HepG2 (cell line): ENCODE measurements around the gene AANAT. TPM values are rescaled to one million over a fixed set of nuclear protein-coding genes. Genes with fewer than 3 reads are reported as not detected.

Experiments
- ELF3 ChIP-seq: IDR thresholded peaks from 2 replicates; pipeline ENCODE4 v1.6.1; 2016; ENCODE audit warnings: missing genetic modification reagents, missing compliant biosample characterization
- NCOA2 ChIP-seq: sonication (generic); formaldehyde crosslinking; IDR thresholded peaks from 2 replicates; pipeline ENCODE4 v1.8.0; 2022; ENCODE audit warnings: inconsistent platforms
- POLR2G ChIP-seq: fragments of 200-400 bp; formaldehyde crosslinking; IDR thresholded peaks from 2 replicates; pipeline ENCODE4 v1.6.1; 2018; ENCODE audit warnings: mild to moderate bottlenecking, low read depth, low read length, moderate library complexity
- SIN3B ChIP-seq: fragments of 150-350 bp; IDR thresholded peaks from 2 replicates; pipeline ENCODE4 v1.6.1; 2014; ENCODE audit warnings: low read length
- TBX2 ChIP-seq: sonication (generic); formaldehyde crosslinking; IDR thresholded peaks from 2 replicates; pipeline ENCODE4 v1.5.0; 2020; ENCODE audit warnings: missing genetic modification reagents, mild to moderate bottlenecking, borderline replicate concordance
- ZNF296 ChIP-seq: sonication (generic); formaldehyde crosslinking; conservative IDR thresholded peaks from 2 replicates; pipeline ENCODE4 v1.5.0; 2020; ENCODE audit warnings: mild to moderate bottlenecking, missing genetic modification reagents
- ZNF558 ChIP-seq: sonication (generic); formaldehyde crosslinking; IDR thresholded peaks from 2 replicates; pipeline ENCODE4 v1.9.0; 2022; ENCODE audit warnings: mild to moderate bottlenecking, missing genetic modification reagents, borderline replicate concordance
- ZNF788 ChIP-seq: sonication (generic); formaldehyde crosslinking; IDR thresholded peaks from 2 replicates; pipeline ENCODE4 v1.5.0; 2020; ENCODE audit warnings: mild to moderate bottlenecking, missing genetic modification reagents, borderline replicate concordance
- polyA plus RNA-seq, 8 experiments: library from polyadenylated mRNA; depleted of rRNA in 3 of 8; stranded (reverse) in 7 of 8; unstranded in 1 of 8; fragments of >200 nt; fragmentation: Illumina TruSeq in 4 of 8; extraction: Trizol in 4 of 8; gene quantifications; 2 replicates each; pipeline versions ENCODE4 v1.2.1 to v1.2.3, GENCODE V29; 2011 to 2016; ENCODE audit warnings: low read depth in 4 of 8, missing spikeins in 1 of 8, mixed read lengths in 1 of 8; ENCODE audit not compliant: insufficient read depth in 1 of 8
- total RNA-seq, 5 experiments: library from RNA; depleted of rRNA; stranded (reverse); fragments of >200 nt; fragmentation: Illumina TruSeq; extraction: Trizol; gene quantifications; 2 replicates each; pipeline ENCODE4 v1.2.3, GENCODE V29; 2016; ENCODE audit warnings: low read depth in 1 of 5
- TF ChIP-seq, protein P1 (sequence below): sonication (generic); formaldehyde crosslinking; IDR thresholded peaks from 2 replicates; pipeline ENCODE4 v1.4.0; 2020; ENCODE audit warnings: missing genetic modification reagents, mild to moderate bottlenecking, borderline replicate concordance
- TF ChIP-seq, protein P2 (sequence below): sonication (generic); formaldehyde crosslinking; IDR thresholded peaks from 2 replicates; pipeline ENCODE4 v1.9.0; 2022; ENCODE audit warnings: low read depth, missing genetic modification reagents
- TF ChIP-seq, protein P3 (sequence below): sonication (generic); formaldehyde crosslinking; IDR thresholded peaks from 2 replicates; pipeline ENCODE4 v1.4.0; 2020; ENCODE audit warnings: missing genetic modification reagents
- TF ChIP-seq, protein P4 (sequence below), 2 experiments: IDR thresholded peaks; 2 replicates each; pipeline ENCODE4 v1.6.1; 2011 to 2012; ENCODE audit warnings: low read length in 2 of 2, borderline replicate concordance in 1 of 2, low read depth in 1 of 2, mild to moderate bottlenecking in 1 of 2, moderate library complexity in 1 of 2
- TF ChIP-seq, protein P5 (sequence below): sonication (generic); formaldehyde crosslinking; IDR thresholded peaks from 2 replicates; pipeline ENCODE4 v1.4.0; 2020; ENCODE audit warnings: mild to moderate bottlenecking, missing genetic modification reagents

The AANAT gene
- total and polyA plus RNA-seq, 2 of the 13 experiments (the other 11 are each of a cell fraction or from before 2014, with no cell fraction given) = 0.07 TPM; not detected in 1

DNA sequence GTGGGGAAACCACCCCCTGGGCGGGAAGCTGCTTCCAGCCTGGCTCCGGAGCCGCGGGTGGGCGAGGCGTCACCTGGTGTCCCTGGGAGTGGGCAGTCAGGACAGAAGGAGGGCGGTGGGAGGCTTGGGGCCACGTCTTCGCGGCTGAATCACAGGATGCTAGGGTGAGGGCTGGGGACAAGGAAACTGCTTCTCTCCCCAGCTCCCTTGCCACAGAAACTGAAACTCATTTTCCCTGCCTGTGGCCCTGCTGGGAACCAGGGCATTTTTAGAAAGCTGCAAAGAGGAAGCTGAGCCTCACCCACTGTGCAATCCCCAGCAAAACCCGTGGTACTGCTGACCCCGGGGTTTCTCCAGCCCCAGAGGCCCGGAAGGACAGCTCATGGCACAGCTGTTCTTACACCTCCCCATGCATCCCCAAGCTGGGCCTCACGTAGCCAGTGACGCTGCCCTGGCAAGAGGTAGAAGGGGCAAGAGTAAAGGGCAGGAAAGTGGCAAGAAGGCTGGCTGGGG is 25.6 kb downstream of the AANAT start (continued):
- TF ChIP-seq ZNF788 (no peak), ZNF558 (CRISPR knock-in tag) (no peak), POLR2G (peak; percentile 13), SIN3B (no peak), NCOA2 (CRISPR knock-in tag) (0 out of 2 replicates have a peak, but pooled peaks have one; percentile 17), ELF3 (CRISPR knock-in tag) (no peak), ZNF296 (CRISPR knock-in tag) (0 out of 2 replicates have a peak, but pooled peaks have one; percentile 38), TBX2 (CRISPR knock-in tag) (0 out of 2 replicates have a peak, but pooled peaks have one; percentile 20)
- TF ChIP-seq, protein P1, sequence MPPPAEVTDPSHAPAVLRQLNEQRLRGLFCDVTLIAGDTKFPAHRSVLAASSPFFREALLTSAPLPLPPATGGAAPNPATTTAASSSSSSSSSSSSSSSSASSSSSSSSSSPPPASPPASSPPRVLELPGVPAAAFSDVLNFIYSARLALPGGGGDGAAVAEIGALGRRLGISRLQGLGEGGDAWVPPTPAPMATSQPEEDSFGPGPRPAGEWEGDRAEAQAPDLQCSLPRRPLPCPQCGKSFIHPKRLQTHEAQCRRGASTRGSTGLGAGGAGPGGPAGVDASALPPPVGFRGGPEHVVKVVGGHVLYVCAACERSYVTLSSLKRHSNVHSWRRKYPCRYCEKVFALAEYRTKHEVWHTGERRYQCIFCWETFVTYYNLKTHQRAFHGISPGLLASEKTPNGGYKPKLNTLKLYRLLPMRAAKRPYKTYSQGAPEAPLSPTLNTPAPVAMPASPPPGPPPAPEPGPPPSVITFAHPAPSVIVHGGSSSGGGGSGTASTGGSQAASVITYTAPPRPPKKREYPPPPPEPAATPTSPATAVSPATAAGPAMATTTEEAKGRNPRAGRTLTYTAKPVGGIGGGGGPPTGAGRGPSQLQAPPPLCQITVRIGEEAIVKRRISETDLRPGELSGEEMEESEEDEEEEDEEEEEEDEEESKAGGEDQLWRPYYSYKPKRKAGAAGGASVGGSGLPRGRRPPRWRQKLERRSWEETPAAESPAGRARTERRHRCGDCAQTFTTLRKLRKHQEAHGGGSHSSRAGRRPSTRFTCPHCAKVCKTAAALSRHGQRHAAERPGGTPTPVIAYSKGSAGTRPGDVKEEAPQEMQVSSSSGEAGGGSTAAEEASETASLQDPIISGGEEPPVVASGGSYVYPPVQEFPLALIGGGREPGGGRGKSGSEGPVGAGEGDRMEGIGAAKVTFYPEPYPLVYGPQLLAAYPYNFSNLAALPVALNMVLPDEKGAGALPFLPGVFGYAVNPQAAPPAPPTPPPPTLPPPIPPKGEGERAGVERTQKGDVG (CRISPR knock-in tag) = no peak
- TF ChIP-seq, protein P2, sequence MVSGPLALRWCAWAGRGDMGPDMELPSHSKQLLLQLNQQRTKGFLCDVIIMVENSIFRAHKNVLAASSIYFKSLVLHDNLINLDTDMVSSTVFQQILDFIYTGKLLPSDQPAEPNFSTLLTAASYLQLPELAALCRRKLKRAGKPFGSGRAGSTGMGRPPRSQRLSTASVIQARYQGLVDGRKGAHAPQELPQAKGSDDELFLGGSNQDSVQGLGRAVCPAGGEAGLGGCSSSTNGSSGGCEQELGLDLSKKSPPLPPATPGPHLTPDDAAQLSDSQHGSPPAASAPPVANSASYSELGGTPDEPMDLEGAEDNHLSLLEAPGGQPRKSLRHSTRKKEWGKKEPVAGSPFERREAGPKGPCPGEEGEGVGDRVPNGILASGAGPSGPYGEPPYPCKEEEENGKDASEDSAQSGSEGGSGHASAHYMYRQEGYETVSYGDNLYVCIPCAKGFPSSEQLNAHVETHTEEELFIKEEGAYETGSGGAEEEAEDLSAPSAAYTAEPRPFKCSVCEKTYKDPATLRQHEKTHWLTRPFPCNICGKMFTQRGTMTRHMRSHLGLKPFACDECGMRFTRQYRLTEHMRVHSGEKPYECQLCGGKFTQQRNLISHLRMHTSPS = peak; percentile 93
- TF ChIP-seq, protein P3, sequence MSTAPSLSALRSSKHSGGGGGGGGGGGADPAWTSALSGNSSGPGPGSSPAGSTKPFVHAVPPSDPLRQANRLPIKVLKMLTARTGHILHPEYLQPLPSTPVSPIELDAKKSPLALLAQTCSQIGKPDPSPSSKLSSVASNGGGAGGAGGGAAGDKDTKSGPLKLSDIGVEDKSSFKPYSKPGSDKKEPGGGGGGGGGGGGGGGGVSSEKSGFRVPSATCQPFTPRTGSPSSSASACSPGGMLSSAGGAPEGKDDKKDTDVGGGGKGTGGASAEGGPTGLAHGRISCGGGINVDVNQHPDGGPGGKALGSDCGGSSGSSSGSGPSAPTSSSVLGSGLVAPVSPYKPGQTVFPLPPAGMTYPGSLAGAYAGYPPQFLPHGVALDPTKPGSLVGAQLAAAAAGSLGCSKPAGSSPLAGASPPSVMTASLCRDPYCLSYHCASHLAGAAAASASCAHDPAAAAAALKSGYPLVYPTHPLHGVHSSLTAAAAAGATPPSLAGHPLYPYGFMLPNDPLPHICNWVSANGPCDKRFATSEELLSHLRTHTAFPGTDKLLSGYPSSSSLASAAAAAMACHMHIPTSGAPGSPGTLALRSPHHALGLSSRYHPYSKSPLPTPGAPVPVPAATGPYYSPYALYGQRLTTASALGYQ (CRISPR knock-in tag) = no peak
- TF ChIP-seq, protein P4, sequence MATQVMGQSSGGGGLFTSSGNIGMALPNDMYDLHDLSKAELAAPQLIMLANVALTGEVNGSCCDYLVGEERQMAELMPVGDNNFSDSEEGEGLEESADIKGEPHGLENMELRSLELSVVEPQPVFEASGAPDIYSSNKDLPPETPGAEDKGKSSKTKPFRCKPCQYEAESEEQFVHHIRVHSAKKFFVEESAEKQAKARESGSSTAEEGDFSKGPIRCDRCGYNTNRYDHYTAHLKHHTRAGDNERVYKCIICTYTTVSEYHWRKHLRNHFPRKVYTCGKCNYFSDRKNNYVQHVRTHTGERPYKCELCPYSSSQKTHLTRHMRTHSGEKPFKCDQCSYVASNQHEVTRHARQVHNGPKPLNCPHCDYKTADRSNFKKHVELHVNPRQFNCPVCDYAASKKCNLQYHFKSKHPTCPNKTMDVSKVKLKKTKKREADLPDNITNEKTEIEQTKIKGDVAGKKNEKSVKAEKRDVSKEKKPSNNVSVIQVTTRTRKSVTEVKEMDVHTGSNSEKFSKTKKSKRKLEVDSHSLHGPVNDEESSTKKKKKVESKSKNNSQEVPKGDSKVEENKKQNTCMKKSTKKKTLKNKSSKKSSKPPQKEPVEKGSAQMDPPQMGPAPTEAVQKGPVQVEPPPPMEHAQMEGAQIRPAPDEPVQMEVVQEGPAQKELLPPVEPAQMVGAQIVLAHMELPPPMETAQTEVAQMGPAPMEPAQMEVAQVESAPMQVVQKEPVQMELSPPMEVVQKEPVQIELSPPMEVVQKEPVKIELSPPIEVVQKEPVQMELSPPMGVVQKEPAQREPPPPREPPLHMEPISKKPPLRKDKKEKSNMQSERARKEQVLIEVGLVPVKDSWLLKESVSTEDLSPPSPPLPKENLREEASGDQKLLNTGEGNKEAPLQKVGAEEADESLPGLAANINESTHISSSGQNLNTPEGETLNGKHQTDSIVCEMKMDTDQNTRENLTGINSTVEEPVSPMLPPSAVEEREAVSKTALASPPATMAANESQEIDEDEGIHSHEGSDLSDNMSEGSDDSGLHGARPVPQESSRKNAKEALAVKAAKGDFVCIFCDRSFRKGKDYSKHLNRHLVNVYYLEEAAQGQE (IDR thresholded peaks at IDR 0.05; ENCODE audit: borderline replicate concordance in 1 of 2, low read depth in 1 of 2, low read length in 2 of 2) = 0 out of 4 replicates have a peak, but pooled peaks of 1 of the 2 experiments have one; percentile 9
- TF ChIP-seq, protein P5, sequence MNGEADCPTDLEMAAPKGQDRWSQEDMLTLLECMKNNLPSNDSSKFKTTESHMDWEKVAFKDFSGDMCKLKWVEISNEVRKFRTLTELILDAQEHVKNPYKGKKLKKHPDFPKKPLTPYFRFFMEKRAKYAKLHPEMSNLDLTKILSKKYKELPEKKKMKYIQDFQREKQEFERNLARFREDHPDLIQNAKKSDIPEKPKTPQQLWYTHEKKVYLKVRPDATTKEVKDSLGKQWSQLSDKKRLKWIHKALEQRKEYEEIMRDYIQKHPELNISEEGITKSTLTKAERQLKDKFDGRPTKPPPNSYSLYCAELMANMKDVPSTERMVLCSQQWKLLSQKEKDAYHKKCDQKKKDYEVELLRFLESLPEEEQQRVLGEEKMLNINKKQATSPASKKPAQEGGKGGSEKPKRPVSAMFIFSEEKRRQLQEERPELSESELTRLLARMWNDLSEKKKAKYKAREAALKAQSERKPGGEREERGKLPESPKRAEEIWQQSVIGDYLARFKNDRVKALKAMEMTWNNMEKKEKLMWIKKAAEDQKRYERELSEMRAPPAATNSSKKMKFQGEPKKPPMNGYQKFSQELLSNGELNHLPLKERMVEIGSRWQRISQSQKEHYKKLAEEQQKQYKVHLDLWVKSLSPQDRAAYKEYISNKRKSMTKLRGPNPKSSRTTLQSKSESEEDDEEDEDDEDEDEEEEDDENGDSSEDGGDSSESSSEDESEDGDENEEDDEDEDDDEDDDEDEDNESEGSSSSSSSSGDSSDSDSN (CRISPR knock-in tag) = 0 out of 2 replicates have a peak, but pooled peaks have one; percentile 20
